Bronchial epithelial cell (primary cell): ENCODE measurements around the gene C9orf43. TPM values are rescaled to one million over a fixed set of nuclear protein-coding genes. Genes with fewer than 3 reads are reported as not detected.
"Not testable (repeated sequence)": the region's sequence is repeated elsewhere in the genome, so short reads cannot be mapped to it uniquely, and the experiment has no call there.

Source experiments
- DNase-seq: peaks from one replicate; pipeline ENCODE4 v3.0.0-alpha.2; 2010; ENCODE audit warnings: low read depth
- FAIRE-seq: peaks from 2 replicates; lab custom pipeline; 2011; peaks lifted over from hg19 to GRCh38; lab: Jason Lieb, UNC
- H3K27me3 ChIP-seq: 2 replicates; pipeline ENCODE4 v1.5.1; 2011; ENCODE audit warnings: low read length; ENCODE audit not compliant: control insufficient read depth, insufficient read depth
- H3K36me3 ChIP-seq: 2 replicates; pipeline ENCODE4 v1.5.1; 2011; ENCODE audit warnings: low read length; ENCODE audit not compliant: control insufficient read depth, insufficient read depth
- H3K4me3 ChIP-seq: 2 replicates; pipeline ENCODE4 v1.5.1; 2011; ENCODE audit warnings: mild to moderate bottlenecking, low read depth, low read length, control low read depth
- total RNA-seq: library from RNA; depleted of rRNA; stranded (reverse); fragments of >200 nt; gene quantifications from 2 replicates; pipeline ENCODE4 v1.2.1, GENCODE V29; 2014
- TF ChIP-seq, protein P1 (sequence below): IDR thresholded peaks from 2 replicates; pipeline ENCODE4 v1.5.1; 2011; ENCODE audit warnings: mild to moderate bottlenecking, moderate library complexity, low read length, control low read depth, inconsistent platforms; ENCODE audit not compliant: insufficient read depth, severe bottlenecking

The C9orf43 gene
- total RNA-seq, 1 donor from 2014 or later, result 0.53 TPM

- TF ChIP-seq, protein P1, sequence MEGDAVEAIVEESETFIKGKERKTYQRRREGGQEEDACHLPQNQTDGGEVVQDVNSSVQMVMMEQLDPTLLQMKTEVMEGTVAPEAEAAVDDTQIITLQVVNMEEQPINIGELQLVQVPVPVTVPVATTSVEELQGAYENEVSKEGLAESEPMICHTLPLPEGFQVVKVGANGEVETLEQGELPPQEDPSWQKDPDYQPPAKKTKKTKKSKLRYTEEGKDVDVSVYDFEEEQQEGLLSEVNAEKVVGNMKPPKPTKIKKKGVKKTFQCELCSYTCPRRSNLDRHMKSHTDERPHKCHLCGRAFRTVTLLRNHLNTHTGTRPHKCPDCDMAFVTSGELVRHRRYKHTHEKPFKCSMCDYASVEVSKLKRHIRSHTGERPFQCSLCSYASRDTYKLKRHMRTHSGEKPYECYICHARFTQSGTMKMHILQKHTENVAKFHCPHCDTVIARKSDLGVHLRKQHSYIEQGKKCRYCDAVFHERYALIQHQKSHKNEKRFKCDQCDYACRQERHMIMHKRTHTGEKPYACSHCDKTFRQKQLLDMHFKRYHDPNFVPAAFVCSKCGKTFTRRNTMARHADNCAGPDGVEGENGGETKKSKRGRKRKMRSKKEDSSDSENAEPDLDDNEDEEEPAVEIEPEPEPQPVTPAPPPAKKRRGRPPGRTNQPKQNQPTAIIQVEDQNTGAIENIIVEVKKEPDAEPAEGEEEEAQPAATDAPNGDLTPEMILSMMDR, result no peak
- H3K36me3 ChIP-seq, result no peaks in the 10 kb centered on the region
- H3K27me3 ChIP-seq, result no peaks in the 10 kb centered on the region
- FAIRE-seq, result no peak
- no peak for DNase-seq
- H3K4me3 ChIP-seq, result no peak overlapping the region
Measured at GRCh38 chr9:113398796-113399195, 11.8 kb upstream of the C9orf43 start.

- Histone ChIP-seq H3K27me3 (no peaks in the 10 kb centered on the region), H3K4me3 (no peak overlapping the region), H3K36me3 (no peaks in the 10 kb centered on the region)
- TF ChIP-seq, protein P1, result no peak
- DNase-seq, result no peak
- no peak for FAIRE-seq
Measured at GRCh38 chr9:113399646-113400200, 10.8 kb upstream of the C9orf43 start.

- Histone ChIP-seq H3K27me3 (no peaks in the 10 kb centered on the region), H3K36me3 (no peaks in the 10 kb centered on the region), H3K4me3 (peak within 1 kb of the TSS; percentile 75)
- FAIRE-seq (no peak), DNase-seq (peak; percentile 89)
- TF ChIP-seq, protein P1, result peak; percentile 96
Measured at GRCh38 chr9:113401027-113401792, 9.3 kb upstream of the C9orf43 start, which contains the start of gene ALAD. TSS of gene ALAD (minus strand) at chr9:113401284. CDS start at chr9:113393559, 7,725 bp downstream.

DNA sequence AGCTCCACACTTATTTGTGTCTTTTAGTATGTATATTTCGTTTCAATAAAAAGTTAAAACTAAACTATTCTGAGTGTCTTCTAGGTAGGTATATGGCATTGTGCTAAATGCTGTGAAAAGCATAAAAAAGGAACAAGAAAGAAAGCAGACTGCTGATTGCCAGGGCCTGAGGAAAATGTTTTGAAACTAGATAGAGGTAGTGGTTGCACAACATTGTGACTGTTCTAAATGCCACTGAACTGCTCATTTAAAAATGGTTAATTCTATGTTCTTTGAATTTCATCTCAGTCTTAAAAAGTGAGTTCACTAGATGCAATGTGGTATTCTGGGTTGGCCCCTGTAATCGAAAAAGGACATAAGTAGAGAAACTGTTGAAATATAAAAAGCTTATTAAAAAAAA, 6.9 kb upstream of the C9orf43 start:
- H3K36me3 ChIP-seq, result peaks cover 7% of the 10 kb centered on the region
- FAIRE-seq, result no peak
- H3K27me3 ChIP-seq, result no peaks in the 10 kb centered on the region
- DNase-seq, result no peak
- TF ChIP-seq, protein P1, result no peak
- H3K4me3 ChIP-seq, result no peak overlapping the region

DNA sequence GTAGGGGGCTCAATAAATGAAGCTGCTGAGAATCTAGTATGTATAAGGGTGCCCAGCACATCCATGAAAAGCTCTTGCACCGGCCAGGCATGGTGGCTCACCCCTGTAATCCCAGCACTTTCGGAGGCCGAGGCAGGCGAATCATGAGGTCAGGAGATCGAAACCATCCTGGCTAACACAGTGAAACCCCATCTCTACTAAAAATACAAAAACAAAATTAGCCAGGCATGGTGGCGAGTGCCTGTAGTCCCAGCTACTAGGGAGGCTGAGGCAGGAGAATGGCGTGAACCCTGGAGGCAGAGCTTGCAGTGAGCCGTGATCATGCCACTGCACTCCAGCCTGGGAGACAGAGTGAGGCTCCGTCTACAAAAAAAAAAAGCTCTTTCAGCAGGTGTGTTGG, 4.2 kb upstream of the C9orf43 start:
- not testable (repeated sequence) for H3K27me3 ChIP-seq, FAIRE-seq, DNase-seq, H3K36me3 ChIP-seq, H3K4me3 ChIP-seq

DNA sequence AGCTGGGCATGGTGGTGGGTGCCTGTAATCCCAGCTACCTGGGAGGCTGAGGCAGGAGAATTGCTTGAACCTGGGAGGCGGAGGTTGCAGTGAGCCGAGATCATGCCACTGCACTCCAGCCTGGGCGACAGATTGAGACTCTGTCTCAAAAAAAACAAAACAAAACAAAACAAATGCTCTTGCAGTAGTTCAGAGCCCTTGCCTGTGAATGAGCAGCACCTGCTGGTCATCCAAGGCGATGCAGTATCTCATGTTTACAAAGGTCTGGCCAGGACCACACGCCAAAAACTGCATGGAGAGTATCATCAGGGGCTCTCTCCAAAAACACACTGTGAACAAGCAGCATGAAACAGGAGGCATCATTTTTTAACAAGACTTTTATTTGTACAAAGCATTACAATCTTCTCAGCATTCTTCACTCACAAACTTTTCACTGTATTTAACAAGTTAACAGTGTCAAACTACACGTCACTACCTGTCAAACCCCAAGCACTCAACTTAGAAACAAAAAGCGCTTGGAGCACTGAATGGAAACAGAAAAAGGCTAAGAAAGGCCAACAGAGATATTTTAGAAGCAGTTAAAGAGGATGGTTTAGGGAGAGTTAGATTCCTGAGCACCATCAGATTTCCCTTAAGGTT, 3.6 kb upstream of the C9orf43 start:
- TF ChIP-seq, protein P1, result peak; percentile 86
- not testable (repeated sequence) for H3K4me3 ChIP-seq, H3K27me3 ChIP-seq, H3K36me3 ChIP-seq, FAIRE-seq
- DNase-seq, result peak; percentile 64
